HEK293 (cell line): ENCODE results near the gene ATP6V0A4.

Experiments
- CTCF ChIA-PET: fragments of 350-600 bp; formaldehyde crosslinking; extraction: SDS; loops from one replicate; lab custom pipeline; 2021; ENCODE audit warnings: antibody characterized with exemption; lab: Yijun Ruan, JAX
- POLR2A ChIA-PET: fragments of 300-600 bp; formaldehyde crosslinking; extraction: SDS; loops from one replicate; lab custom pipeline; 2020; ENCODE audit warnings: antibody characterized with exemption, inconsistent platforms; lab: Yijun Ruan, JAX
- H3K27ac ChIP-seq: fragments of 200-500 bp; sonication (Bioruptor generic); 2 replicates; pipeline ENCODE4 v1.5.1; 2014; ENCODE audit warnings: low read depth, low read length, control low read depth, inconsistent platforms; ENCODE audit errors: extremely low read depth
- H3K36me3 ChIP-seq, 2 experiments: fragments of 200-500 bp in 1 of 2; sonication (Bioruptor generic) in 1 of 2; 1 replicate in 1 of 2; 2 replicates in 1 of 2; pipeline ENCODE4 v1.5.1; 2014 to 2017; ENCODE audit warnings: inconsistent platforms in 2 of 2, low read length in 2 of 2; ENCODE audit not compliant: control insufficient read depth in 2 of 2, insufficient read depth in 1 of 2
- H3K4me1 ChIP-seq: fragments of 200-500 bp; sonication (Bioruptor generic); 2 replicates; pipeline ENCODE4 v1.5.1; 2014; ENCODE audit warnings: mild to moderate bottlenecking, low read length, inconsistent platforms; ENCODE audit not compliant: control insufficient read depth, insufficient read depth
- H3K4me3 ChIP-seq: 2 replicates; pipeline ENCODE4 v1.5.1; 2011; ENCODE audit warnings: low read depth, mild to moderate bottlenecking, control low read depth, low read length, moderate library complexity
- H3K9me3 ChIP-seq: fragments of 200-500 bp; sonication (Bioruptor generic); 2 replicates; pipeline ENCODE4 v1.5.1; 2014; ENCODE audit warnings: low read depth, low read length, inconsistent platforms; ENCODE audit not compliant: control insufficient read depth, insufficient read depth
- KLF1 ChIP-seq: fragments of 450-650 bp; formaldehyde crosslinking; IDR thresholded peaks from 2 replicates; pipeline ENCODE4 v1.5.1; 2016; ENCODE audit warnings: missing biosample characterization, missing genetic modification characterization
- OSR2 ChIP-seq: fragments of 450-650 bp; formaldehyde crosslinking; IDR thresholded peaks from 2 replicates; pipeline ENCODE4 v1.5.1; 2016; ENCODE audit warnings: missing biosample characterization, missing genetic modification characterization
- OVOL3 ChIP-seq: fragments of 450-650 bp; formaldehyde crosslinking; IDR thresholded peaks from 2 replicates; pipeline ENCODE4 v1.5.1; 2016; ENCODE audit warnings: missing biosample characterization, missing genetic modification characterization
- SCRT1 ChIP-seq: fragments of 450-650 bp; formaldehyde crosslinking; IDR thresholded peaks from 2 replicates; pipeline ENCODE4 v1.5.1; 2016; ENCODE audit warnings: missing biosample characterization, missing genetic modification characterization, borderline replicate concordance
- WT1 ChIP-seq: fragments of 450-650 bp; formaldehyde crosslinking; IDR thresholded peaks from 2 replicates; pipeline ENCODE4 v1.5.1; 2016; ENCODE audit warnings: missing biosample characterization, missing genetic modification characterization
- ZNF184 ChIP-seq: fragments of 450-650 bp; IDR thresholded peaks from 2 replicates; pipeline ENCODE4 v1.5.1; 2018; ENCODE audit warnings: missing biosample characterization, mild to moderate bottlenecking, missing genetic modification characterization
- ZNF202 ChIP-seq: fragments of 450-650 bp; formaldehyde crosslinking; IDR thresholded peaks from 2 replicates; pipeline ENCODE4 v1.5.1; 2016; ENCODE audit warnings: missing biosample characterization, missing genetic modification characterization, borderline replicate concordance
- ZNF266 ChIP-seq: fragments of 450-650 bp; formaldehyde crosslinking; IDR thresholded peaks from 2 replicates; pipeline ENCODE4 v1.5.1; 2016; ENCODE audit warnings: missing biosample characterization, missing genetic modification characterization, low read depth
- ZNF548 ChIP-seq: fragments of 450-650 bp; formaldehyde crosslinking; IDR thresholded peaks from 2 replicates; pipeline ENCODE4 v1.5.1; 2016; ENCODE audit warnings: missing biosample characterization, missing genetic modification characterization
- ZNF561 ChIP-seq: fragments of 450-650 bp; IDR thresholded peaks from 2 replicates; pipeline ENCODE4 v1.5.1; 2018; ENCODE audit warnings: missing biosample characterization, missing genetic modification characterization, borderline replicate concordance
- ZNF654 ChIP-seq: fragments of 450-650 bp; formaldehyde crosslinking; IDR thresholded peaks from 2 replicates; pipeline ENCODE4 v1.5.1; 2016; ENCODE audit warnings: low read depth, missing biosample characterization, missing genetic modification characterization
- ZNF785 ChIP-seq: fragments of 450-650 bp; formaldehyde crosslinking; IDR thresholded peaks from 2 replicates; pipeline ENCODE4 v1.5.1; 2016; ENCODE audit warnings: missing biosample characterization, missing genetic modification characterization
- ZNF843 ChIP-seq: fragments of 450-650 bp; formaldehyde crosslinking; IDR thresholded peaks from 2 replicates; pipeline ENCODE4 v1.5.1; 2016; ENCODE audit warnings: missing biosample characterization, missing genetic modification characterization
- TF ChIP-seq, protein P1 (sequence below): fragments of 450-650 bp; formaldehyde crosslinking; IDR thresholded peaks from 2 replicates; pipeline ENCODE4 v1.5.1; 2016; ENCODE audit warnings: missing biosample characterization, missing genetic modification characterization
- TF ChIP-seq, protein P2 (sequence below): fragments of 450-650 bp; formaldehyde crosslinking; IDR thresholded peaks from 2 replicates; pipeline ENCODE4 v1.5.1; 2016; ENCODE audit warnings: missing biosample characterization, missing genetic modification characterization
- TF ChIP-seq, protein P3 (sequence below): fragments of 450-650 bp; formaldehyde crosslinking; IDR thresholded peaks from 2 replicates; pipeline ENCODE4 v1.5.1; 2016; ENCODE audit warnings: missing biosample characterization, missing genetic modification characterization, low read depth
- TF ChIP-seq, protein P4 (sequence below): fragments of 450-650 bp; formaldehyde crosslinking; IDR thresholded peaks from 2 replicates; pipeline ENCODE4 v1.5.1; 2016; ENCODE audit warnings: missing biosample characterization, missing genetic modification characterization
- TF ChIP-seq, protein P5 (sequence below): fragments of 450-650 bp; formaldehyde crosslinking; IDR thresholded peaks from 2 replicates; pipeline ENCODE4 v1.5.1; 2016; ENCODE audit warnings: missing biosample characterization, missing genetic modification characterization
- TF ChIP-seq, protein P6 (sequence below): fragments of 450-650 bp; formaldehyde crosslinking; IDR thresholded peaks from 2 replicates; pipeline ENCODE4 v1.5.1; 2016; ENCODE audit warnings: missing biosample characterization, missing genetic modification characterization

The ATP6V0A4 gene

DNA sequence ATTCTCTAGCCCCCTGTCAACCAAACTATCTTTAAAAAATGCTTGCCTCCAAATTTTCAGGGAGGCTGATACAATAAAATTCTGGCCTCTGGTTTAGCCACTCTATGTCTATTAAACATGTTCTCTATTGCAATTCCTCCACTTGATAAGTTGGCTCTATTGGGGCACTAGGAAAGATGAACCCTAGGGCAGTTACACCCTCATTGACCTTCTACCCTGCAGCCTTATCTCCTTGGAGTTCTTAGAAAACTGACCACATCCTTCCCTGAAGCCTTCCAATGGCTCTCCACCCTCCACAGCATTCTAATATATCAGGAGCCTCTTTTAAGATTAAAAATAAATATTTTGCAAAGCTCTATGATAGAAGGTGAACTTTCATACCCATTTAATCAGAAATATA is 127.4 kb downstream of the ATP6V0A4 start (continued):
- TF ChIP-seq, protein P1, sequence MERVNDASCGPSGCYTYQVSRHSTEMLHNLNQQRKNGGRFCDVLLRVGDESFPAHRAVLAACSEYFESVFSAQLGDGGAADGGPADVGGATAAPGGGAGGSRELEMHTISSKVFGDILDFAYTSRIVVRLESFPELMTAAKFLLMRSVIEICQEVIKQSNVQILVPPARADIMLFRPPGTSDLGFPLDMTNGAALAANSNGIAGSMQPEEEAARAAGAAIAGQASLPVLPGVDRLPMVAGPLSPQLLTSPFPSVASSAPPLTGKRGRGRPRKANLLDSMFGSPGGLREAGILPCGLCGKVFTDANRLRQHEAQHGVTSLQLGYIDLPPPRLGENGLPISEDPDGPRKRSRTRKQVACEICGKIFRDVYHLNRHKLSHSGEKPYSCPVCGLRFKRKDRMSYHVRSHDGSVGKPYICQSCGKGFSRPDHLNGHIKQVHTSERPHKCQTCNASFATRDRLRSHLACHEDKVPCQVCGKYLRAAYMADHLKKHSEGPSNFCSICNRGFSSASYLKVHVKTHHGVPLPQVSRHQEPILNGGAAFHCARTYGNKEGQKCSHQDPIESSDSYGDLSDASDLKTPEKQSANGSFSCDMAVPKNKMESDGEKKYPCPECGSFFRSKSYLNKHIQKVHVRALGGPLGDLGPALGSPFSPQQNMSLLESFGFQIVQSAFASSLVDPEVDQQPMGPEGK (tag by site-specific recombination) = no peak

DNA sequence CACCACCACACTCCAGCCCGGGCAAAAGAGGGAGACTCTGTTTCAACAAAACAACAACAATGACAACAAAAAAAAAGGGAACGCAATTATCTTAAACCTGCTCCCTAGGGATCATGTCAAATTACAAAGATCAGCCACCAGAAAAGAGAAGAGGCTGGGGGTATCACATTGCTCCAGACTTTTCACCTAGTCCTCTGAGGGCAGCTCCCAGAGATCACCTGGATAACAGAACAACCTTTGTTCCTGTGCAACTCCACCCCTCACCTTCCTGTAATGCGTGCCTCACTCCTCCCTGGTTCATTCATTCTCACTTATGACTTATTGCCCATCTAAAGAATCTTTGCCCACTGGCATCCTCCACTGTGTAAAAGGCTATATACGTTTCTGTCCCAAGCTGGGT is 128.6 kb downstream of the ATP6V0A4 start:
- Histone ChIP-seq H3K4me3 (no peak overlapping the region), H3K36me3 (no peaks in the 10 kb centered on the region), H3K27ac (no peak overlapping the region), H3K9me3 (no peaks in the 10 kb centered on the region), H3K4me1 (no peaks in the 10 kb centered on the region; the same call in 1 of the 2 replicates)
- ChIA-PET CTCF (no interaction called here), POLR2A (no interaction called here)
- no peak for TF ChIP-seq KLF1 (tag by site-specific recombination)
- TF ChIP-seq ZNF184 (tag by site-specific recombination) = no peak
- TF ChIP-seq, protein P2, sequence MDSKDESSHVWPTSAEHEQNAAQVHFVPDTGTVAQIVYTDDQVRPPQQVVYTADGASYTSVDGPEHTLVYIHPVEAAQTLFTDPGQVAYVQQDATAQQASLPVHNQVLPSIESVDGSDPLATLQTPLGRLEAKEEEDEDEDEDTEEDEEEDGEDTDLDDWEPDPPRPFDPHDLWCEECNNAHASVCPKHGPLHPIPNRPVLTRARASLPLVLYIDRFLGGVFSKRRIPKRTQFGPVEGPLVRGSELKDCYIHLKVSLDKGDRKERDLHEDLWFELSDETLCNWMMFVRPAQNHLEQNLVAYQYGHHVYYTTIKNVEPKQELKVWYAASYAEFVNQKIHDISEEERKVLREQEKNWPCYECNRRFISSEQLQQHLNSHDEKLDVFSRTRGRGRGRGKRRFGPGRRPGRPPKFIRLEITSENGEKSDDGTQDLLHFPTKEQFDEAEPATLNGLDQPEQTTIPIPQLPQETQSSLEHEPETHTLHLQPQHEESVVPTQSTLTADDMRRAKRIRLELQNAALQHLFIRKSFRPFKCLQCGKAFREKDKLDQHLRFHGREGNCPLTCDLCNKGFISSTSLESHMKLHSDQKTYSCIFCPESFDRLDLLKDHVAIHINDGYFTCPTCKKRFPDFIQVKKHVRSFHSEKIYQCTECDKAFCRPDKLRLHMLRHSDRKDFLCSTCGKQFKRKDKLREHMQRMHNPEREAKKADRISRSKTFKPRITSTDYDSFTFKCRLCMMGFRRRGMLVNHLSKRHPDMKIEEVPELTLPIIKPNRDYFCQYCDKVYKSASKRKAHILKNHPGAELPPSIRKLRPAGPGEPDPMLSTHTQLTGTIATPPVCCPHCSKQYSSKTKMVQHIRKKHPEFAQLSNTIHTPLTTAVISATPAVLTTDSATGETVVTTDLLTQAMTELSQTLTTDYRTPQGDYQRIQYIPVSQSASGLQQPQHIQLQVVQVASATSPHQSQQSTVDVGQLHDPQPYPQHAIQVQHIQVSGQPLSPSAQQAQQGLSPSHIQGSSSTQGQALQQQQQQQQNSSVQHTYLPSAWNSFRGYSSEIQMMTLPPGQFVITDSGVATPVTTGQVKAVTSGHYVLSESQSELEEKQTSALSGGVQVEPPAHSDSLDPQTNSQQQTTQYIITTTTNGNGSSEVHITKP (tag by site-specific recombination) = no peak
- no peak for TF ChIP-seq WT1 (tag by site-specific recombination)
- TF ChIP-seq, protein P3, sequence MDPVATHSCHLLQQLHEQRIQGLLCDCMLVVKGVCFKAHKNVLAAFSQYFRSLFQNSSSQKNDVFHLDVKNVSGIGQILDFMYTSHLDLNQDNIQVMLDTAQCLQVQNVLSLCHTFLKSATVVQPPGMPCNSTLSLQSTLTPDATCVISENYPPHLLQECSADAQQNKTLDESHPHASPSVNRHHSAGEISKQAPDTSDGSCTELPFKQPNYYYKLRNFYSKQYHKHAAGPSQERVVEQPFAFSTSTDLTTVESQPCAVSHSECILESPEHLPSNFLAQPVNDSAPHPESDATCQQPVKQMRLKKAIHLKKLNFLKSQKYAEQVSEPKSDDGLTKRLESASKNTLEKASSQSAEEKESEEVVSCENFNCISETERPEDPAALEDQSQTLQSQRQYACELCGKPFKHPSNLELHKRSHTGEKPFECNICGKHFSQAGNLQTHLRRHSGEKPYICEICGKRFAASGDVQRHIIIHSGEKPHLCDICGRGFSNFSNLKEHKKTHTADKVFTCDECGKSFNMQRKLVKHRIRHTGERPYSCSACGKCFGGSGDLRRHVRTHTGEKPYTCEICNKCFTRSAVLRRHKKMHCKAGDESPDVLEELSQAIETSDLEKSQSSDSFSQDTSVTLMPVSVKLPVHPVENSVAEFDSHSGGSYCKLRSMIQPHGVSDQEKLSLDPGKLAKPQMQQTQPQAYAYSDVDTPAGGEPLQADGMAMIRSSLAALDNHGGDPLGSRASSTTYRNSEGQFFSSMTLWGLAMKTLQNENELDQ (tag by site-specific recombination) = no peak

DNA sequence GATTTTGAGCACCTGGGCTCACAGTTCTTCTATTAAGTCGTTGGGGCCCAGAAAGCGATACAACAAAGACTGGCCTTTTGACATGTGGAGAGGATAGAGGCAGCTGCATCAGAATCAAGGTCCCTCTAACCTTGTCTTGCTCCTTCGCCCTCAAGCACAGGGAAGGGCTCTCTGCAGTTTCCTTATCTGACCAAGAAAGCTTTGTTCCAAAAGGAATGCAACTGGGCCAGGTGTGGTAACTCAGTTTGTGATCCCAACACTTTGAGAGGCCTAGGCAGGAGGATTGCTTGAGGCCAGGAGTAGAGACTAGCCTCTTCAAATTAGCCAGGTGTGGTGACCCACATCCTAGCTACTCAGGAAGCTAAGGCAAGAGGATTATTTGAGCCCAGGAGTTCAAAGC is 129.1 kb downstream of the ATP6V0A4 start:
- Histone ChIP-seq H3K9me3 (no peaks in the 10 kb centered on the region), H3K4me3 (no peak overlapping the region), H3K36me3 (no peaks in the 10 kb centered on the region), H3K27ac (no peak overlapping the region), H3K4me1 (no peaks in the 10 kb centered on the region; the same call in 1 of the 2 replicates)
- CTCF ChIA-PET = no interaction called here
- POLR2A ChIA-PET = no interaction called here
- TF ChIP-seq, protein P4, sequence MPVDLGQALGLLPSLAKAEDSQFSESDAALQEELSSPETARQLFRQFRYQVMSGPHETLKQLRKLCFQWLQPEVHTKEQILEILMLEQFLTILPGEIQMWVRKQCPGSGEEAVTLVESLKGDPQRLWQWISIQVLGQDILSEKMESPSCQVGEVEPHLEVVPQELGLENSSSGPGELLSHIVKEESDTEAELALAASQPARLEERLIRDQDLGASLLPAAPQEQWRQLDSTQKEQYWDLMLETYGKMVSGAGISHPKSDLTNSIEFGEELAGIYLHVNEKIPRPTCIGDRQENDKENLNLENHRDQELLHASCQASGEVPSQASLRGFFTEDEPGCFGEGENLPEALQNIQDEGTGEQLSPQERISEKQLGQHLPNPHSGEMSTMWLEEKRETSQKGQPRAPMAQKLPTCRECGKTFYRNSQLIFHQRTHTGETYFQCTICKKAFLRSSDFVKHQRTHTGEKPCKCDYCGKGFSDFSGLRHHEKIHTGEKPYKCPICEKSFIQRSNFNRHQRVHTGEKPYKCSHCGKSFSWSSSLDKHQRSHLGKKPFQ = no peak
- TF ChIP-seq SCRT1 (no peak), OSR2 (no peak), ZNF202 (no peak), OVOL3 (tag by site-specific recombination) (no peak), ZNF785 (tag by site-specific recombination) (no peak), ZNF654 (tag by site-specific recombination) (no peak), ZNF561 (no peak), ZNF843 (tag by site-specific recombination) (no peak), ZNF266 (tag by site-specific recombination) (no peak), ZNF548 (no peak)
- TF ChIP-seq, protein P5, sequence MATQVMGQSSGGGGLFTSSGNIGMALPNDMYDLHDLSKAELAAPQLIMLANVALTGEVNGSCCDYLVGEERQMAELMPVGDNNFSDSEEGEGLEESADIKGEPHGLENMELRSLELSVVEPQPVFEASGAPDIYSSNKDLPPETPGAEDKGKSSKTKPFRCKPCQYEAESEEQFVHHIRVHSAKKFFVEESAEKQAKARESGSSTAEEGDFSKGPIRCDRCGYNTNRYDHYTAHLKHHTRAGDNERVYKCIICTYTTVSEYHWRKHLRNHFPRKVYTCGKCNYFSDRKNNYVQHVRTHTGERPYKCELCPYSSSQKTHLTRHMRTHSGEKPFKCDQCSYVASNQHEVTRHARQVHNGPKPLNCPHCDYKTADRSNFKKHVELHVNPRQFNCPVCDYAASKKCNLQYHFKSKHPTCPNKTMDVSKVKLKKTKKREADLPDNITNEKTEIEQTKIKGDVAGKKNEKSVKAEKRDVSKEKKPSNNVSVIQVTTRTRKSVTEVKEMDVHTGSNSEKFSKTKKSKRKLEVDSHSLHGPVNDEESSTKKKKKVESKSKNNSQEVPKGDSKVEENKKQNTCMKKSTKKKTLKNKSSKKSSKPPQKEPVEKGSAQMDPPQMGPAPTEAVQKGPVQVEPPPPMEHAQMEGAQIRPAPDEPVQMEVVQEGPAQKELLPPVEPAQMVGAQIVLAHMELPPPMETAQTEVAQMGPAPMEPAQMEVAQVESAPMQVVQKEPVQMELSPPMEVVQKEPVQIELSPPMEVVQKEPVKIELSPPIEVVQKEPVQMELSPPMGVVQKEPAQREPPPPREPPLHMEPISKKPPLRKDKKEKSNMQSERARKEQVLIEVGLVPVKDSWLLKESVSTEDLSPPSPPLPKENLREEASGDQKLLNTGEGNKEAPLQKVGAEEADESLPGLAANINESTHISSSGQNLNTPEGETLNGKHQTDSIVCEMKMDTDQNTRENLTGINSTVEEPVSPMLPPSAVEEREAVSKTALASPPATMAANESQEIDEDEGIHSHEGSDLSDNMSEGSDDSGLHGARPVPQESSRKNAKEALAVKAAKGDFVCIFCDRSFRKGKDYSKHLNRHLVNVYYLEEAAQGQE (tag by site-specific recombination) = no peak
- TF ChIP-seq, protein P6, sequence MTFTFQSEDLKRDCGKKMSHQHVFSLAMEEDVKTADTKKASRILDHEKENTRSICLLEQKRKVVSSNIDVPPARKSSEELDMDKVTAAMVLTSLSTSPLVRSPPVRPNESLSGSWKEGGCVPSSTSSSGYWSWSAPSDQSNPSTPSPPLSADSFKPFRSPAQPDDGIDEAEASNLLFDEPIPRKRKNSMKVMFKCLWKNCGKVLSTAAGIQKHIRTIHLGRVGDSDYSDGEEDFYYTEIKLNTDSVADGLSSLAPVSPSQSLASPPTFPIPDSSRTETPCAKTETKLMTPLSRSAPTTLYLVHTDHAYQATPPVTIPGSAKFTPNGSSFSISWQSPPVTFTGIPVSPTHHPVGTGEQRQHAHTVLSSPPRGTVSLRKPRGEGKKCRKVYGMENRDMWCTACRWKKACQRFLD (tag by site-specific recombination) = no peak
